Esophagus squamous epithelium (tissue), 5 donors: Measurements from ENCODE around the gene KRT84. TPM values are rescaled to one million over a fixed set of nuclear protein-coding genes. Genes with fewer than 3 reads are reported as not detected.

Source experiments
- DNase-seq: peaks from one replicate; lab custom pipeline; 2025; lab: John Stamatoyannopoulos, UW
- H3K27ac ChIP-seq, 4 donors: fragments of 200-600 bp; sonication (generic); one replicate each; pipeline ENCODE4 v1.5.1; 2016 to 2019; ENCODE audit warnings: mild to moderate bottlenecking in 1 of 4
- H3K27me3 ChIP-seq, 4 donors: fragments of 200-600 bp; sonication (generic); 1 replicate in 3 of 4; 2 replicates in 1 of 4; pipeline versions ENCODE4 v1.5.1 to v1.6.0; 2017 to 2021; ENCODE audit warnings: antibody characterized with exemption in 1 of 4
- H3K36me3 ChIP-seq, 3 donors: fragments of 200-600 bp; sonication (generic); one replicate each; pipeline ENCODE4 v1.5.1; 2016 to 2019
- H3K4me1 ChIP-seq, 3 donors: fragments of 200-600 bp; sonication (generic); one replicate each; pipeline ENCODE4 v1.5.1; 2017 to 2019
- H3K4me3 ChIP-seq, 4 donors: fragments of 200-600 bp; sonication (generic); 1 replicate in 3 of 4; 2 replicates in 1 of 4; pipeline ENCODE4 v1.5.1; 2016 to 2019; ENCODE audit warnings: mild to moderate bottlenecking in 2 of 4, moderate library complexity in 1 of 4
- H3K9me3 ChIP-seq, 3 donors: fragments of 200-600 bp; sonication (generic); one replicate each; pipeline ENCODE4 v1.5.1; 2016 to 2019
- CTCF ChIP-seq, 6 experiments: fragments of 450-650 bp in 4 of 6; fragments of 200-600 bp in 2 of 6; sonication (generic) in 2 of 6; IDR thresholded peaks; one replicate each; pipeline ENCODE4 v1.5.1; 2016 to 2019; ENCODE audit warnings: antibody characterized with exemption in 6 of 6, mild to moderate bottlenecking in 4 of 6, moderate library complexity in 4 of 6
- POLR2A ChIP-seq, 4 donors: fragments of 450-650 bp; IDR thresholded peaks; one replicate each; pipeline ENCODE4 v1.6.1; 2017; ENCODE audit warnings: antibody characterized with exemption in 4 of 4, mild to moderate bottlenecking in 4 of 4, moderate library complexity in 3 of 4
- WGBS, 2 donors: methylation state at CpG; one replicate each; pipeline ENCODE4 v1.1.5; 2018; 5-methylcytosine and 5-hydroxymethylcytosine counted together
- intact Hi-C: fragments of 100-400 bp; cut with DNase I; formaldehyde crosslinking; loops from one replicate; pipeline ENCODE4 v1.15.0; 2022
- total RNA-seq, 4 donors: library from RNA; depleted of rRNA; stranded (reverse); fragments of >200 nt; gene quantifications; one replicate each; pipeline ENCODE4 v1.1.0, GENCODE V29; 2016
- donor health status: DM: yes; HTN: yes; CAD: no.

The KRT84 gene
- total RNA-seq, 4 donors from 2014 or later = 0.30 TPM; not detected in 3

- no peak for DNase-seq
- whole genome bisulfite sequencing, 2 donors = 77 to 86% methylated on average over 2 to 6 of the region's 6 CpGs
- peaks cover 6 to 26% (median 20%) of the 10 kb centered on the region in 3 donors for H3K4me1 ChIP-seq
- H3K27me3 ChIP-seq = peaks cover 0 to 15% (median 0%) of the 10 kb centered on the region in 4 donors
- no peaks in the 10 kb centered on the region for H3K9me3 ChIP-seq
- H3K27ac ChIP-seq = no peak overlapping the region
- intact Hi-C loops = no loop called here
- TF ChIP-seq CTCF (IDR thresholded peaks at IDR 0.05) (no peak), POLR2A (IDR thresholded peaks at IDR 0.05) (no peak)
- no peaks in the 10 kb centered on the region for H3K36me3 ChIP-seq
- H3K4me3 ChIP-seq = no peak overlapping the region
Measured at GRCh38 chr12:52367876-52368275, 17.6 kb downstream of the KRT84 start.

GRCh38 chr12:52366738-52367485 lies 18.5 kb downstream of the KRT84 start, which contains the start of gene KRT85:
TSS of gene KRT85 (minus strand) at chr12:52367481. CDS start at chr12:52367405, 76 bp downstream.
- no peak for DNase-seq
- intact Hi-C loops = no loop called here
- peaks cover 0 to 20% (median 0%) of the 10 kb centered on the region in 4 donors for H3K27me3 ChIP-seq
- H3K4me3 ChIP-seq = no peak within 1 kb of the TSS
- peaks cover 6 to 17% (median 15%) of the 10 kb centered on the region in 3 donors for H3K4me1 ChIP-seq
- no peak within 1 kb of the TSS for H3K27ac ChIP-seq
- no peaks in the 10 kb centered on the region for H3K9me3 ChIP-seq
- 87 to 96% methylated on average over 6 to 16 of the region's 42 CpGs for WGBS, 2 donors
- no peaks in the 10 kb centered on the region for H3K36me3 ChIP-seq
- no peak for TF ChIP-seq POLR2A (IDR thresholded peaks at IDR 0.05)
- no peak for TF ChIP-seq CTCF (IDR thresholded peaks at IDR 0.05)

GRCh38 chr12:52364901-52365489 lies 20.5 kb downstream of the KRT84 start:
- Histone ChIP-seq H3K27me3 (peaks cover 0 to 20% (median 0%) of the 10 kb centered on the region in 4 donors), H3K4me3 (no peak overlapping the region), H3K27ac (no peak overlapping the region), H3K9me3 (no peaks in the 10 kb centered on the region), H3K36me3 (no peaks in the 10 kb centered on the region), H3K4me1 (peaks cover 0 to 9% (median 0%) of the 10 kb centered on the region in 3 donors)
- TF ChIP-seq POLR2A (IDR thresholded peaks at IDR 0.05) (no peak), CTCF (IDR thresholded peaks at IDR 0.05) (no peak)
- WGBS, 2 donors = 62 to 86% methylated on average over 12 to 13 of the region's 14 CpGs
- DNase-seq = no peak
- intact Hi-C loops = no loop called here

DNA sequence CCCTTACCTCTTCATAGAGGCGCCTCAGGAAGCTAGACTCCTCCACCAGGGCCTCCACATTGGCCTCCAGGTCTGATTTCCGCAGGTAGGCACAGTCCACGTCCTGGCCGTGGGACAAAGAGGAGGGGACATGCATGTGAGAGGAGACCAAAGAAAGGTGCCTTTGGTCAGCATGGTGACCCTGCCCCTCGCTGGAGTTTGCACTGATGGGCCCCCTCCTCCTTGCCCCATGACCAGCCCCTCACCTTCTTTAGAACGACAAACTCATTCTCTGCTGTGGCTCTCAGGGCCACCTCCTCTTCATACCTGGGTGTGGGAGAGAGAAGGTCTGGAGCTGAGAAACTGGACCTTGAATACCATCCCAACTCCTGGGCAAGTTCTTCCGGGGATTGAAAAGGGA lies 21.4 kb downstream of the KRT84 start:
- 50 to 81% methylated on average over 1 to 6 of the region's 7 CpGs for WGBS, 2 donors
- Histone ChIP-seq H3K27ac (no peak overlapping the region), H3K4me1 (peaks cover 0 to 14% (median 0%) of the 10 kb centered on the region in 3 donors), H3K4me3 (no peak overlapping the region), H3K36me3 (no peaks in the 10 kb centered on the region), H3K27me3 (peaks cover 0 to 20% (median 0%) of the 10 kb centered on the region in 4 donors), H3K9me3 (no peaks in the 10 kb centered on the region)
- TF ChIP-seq CTCF (IDR thresholded peaks at IDR 0.05) = no peak
- TF ChIP-seq POLR2A (IDR thresholded peaks at IDR 0.05) = no peak
- no peak for DNase-seq
- intact Hi-C loops = no loop called here

GRCh38 chr12:52363111-52363679 lies 22.3 kb downstream of the KRT84 start:
- Histone ChIP-seq H3K27ac (no peak overlapping the region), H3K4me1 (peaks cover 0 to 14% (median 0%) of the 10 kb centered on the region in 3 donors), H3K27me3 (peaks cover 0 to 29% (median 0%) of the 10 kb centered on the region in 4 donors), H3K36me3 (no peaks in the 10 kb centered on the region), H3K4me3 (no peak overlapping the region), H3K9me3 (no peaks in the 10 kb centered on the region)
- intact Hi-C loops = no loop called here
- no peak for TF ChIP-seq POLR2A (IDR thresholded peaks at IDR 0.05)
- TF ChIP-seq CTCF (IDR thresholded peaks at IDR 0.05) = no peak
- WGBS, 2 donors = 93 to 98% methylated on average over 5 to 9 of the region's 12 CpGs
- no peak for DNase-seq
